Measurements from ENCODE around the gene ARHGAP32. TPM values are rescaled to one million over a fixed set of nuclear protein-coding genes. Genes with fewer than 3 reads are reported as not detected.
"Not testable (repeated sequence)": the region's sequence is repeated elsewhere in the genome, so short reads cannot be mapped to it uniquely, and the experiment has no call there.

The ARHGAP32 gene
- total RNA-seq, 6 donors from 2014 or later: 19.9 to 51.3 (median 29.5) TPM

GRCh38 chr11:129163714-129164164 lies 28.4 kb downstream of the ARHGAP32 start:
- 88 to 89% methylated on average over 3 of the region's 3 CpGs for WGBS, 2 donors
- TF ChIP-seq POLR2A (IDR thresholded peaks at IDR 0.05) (no peak), CTCF (IDR thresholded peaks at IDR 0.05) (no peak), POLR2AphosphoS5 (IDR thresholded peaks at IDR 0.05) (no peak), EP300 (IDR thresholded peaks at IDR 0.05) (no peak)
- no peaks in the 10 kb centered on the region for H3K36me3 ChIP-seq

GRCh38 chr11:129157080-129157479 lies 35.0 kb downstream of the ARHGAP32 start:
- not testable (repeated sequence) for H3K27me3 ChIP-seq; H3K9me3 ChIP-seq; H3K4me1 ChIP-seq; H3K27ac ChIP-seq; H3K4me3 ChIP-seq; DNase-seq; H3K36me3 ChIP-seq; ATAC-seq (ENCODE audit: low FRiP score in 2 of 2)
- WGBS, 2 donors: 90 to 93% methylated on average over 3 of the region's 3 CpGs

More at GRCh38 chr11:129163714-129164164, 28.4 kb downstream of the ARHGAP32 start:
- Histone ChIP-seq H3K4me1 (no peaks in the 10 kb centered on the region), H3K4me3 (no peak overlapping the region), H3K27ac (no peak overlapping the region), H3K9me3 (no peaks in the 10 kb centered on the region), H3K27me3 (no peaks in the 10 kb centered on the region)
- ATAC-seq (ENCODE audit: low FRiP score in 2 of 2): no peak
- no peak for DNase-seq

- no peak for TF ChIP-seq POLR2AphosphoS5 (IDR thresholded peaks at IDR 0.05)
- TF ChIP-seq POLR2A (IDR thresholded peaks at IDR 0.05): no peak
- no peak for TF ChIP-seq CTCF (IDR thresholded peaks at IDR 0.05)
- TF ChIP-seq EP300 (IDR thresholded peaks at IDR 0.05): no peak
- Histone ChIP-seq H3K4me3 (no peak overlapping the region), H3K4me1 (no peaks in the 10 kb centered on the region), H3K27ac (no peak overlapping the region), H3K36me3 (no peaks in the 10 kb centered on the region), H3K27me3 (no peaks in the 10 kb centered on the region), H3K9me3 (peaks cover 0 to 4% (median 3%) of the 10 kb centered on the region in 4 donors)
- ATAC-seq (ENCODE audit: low FRiP score in 2 of 2) (no peak), DNase-seq (no peak)
- 94 to 96% methylated on average over 8 to 9 of the region's 9 CpGs for WGBS, 2 donors
Observed at GRCh38 chr11:129155745-129156144, 36.4 kb downstream of the ARHGAP32 start.

GRCh38 chr11:129148487-129148886 lies 43.6 kb downstream of the ARHGAP32 start:
- Histone ChIP-seq H3K4me3 (no peak overlapping the region), H3K4me1 (no peaks in the 10 kb centered on the region), H3K9me3 (peaks cover 0 to 9% (median 5%) of the 10 kb centered on the region in 4 donors), H3K27ac (no peak overlapping the region), H3K36me3 (no peaks in the 10 kb centered on the region), H3K27me3 (no peaks in the 10 kb centered on the region)
- ATAC-seq (ENCODE audit: low FRiP score in 2 of 2): no peak
- TF ChIP-seq EP300 (IDR thresholded peaks at IDR 0.05) (no peak), POLR2A (IDR thresholded peaks at IDR 0.05) (no peak), CTCF (IDR thresholded peaks at IDR 0.05) (no peak)
- no peak for DNase-seq
- 89 to 90% methylated on average over 2 of the region's 2 CpGs for WGBS, 2 donors

GRCh38 chr11:129146191-129146590 lies 45.9 kb downstream of the ARHGAP32 start:
- Histone ChIP-seq H3K27me3 (no peaks in the 10 kb centered on the region), H3K4me3 (no peak overlapping the region), H3K27ac (no peak overlapping the region), H3K9me3 (peaks cover 0 to 7% (median 3%) of the 10 kb centered on the region in 4 donors), H3K36me3 (no peaks in the 10 kb centered on the region), H3K4me1 (no peaks in the 10 kb centered on the region)
- no peak for TF ChIP-seq CTCF (IDR thresholded peaks at IDR 0.05)
- TF ChIP-seq POLR2AphosphoS5 (IDR thresholded peaks at IDR 0.05): no peak
- TF ChIP-seq POLR2A (IDR thresholded peaks at IDR 0.05): no peak
- TF ChIP-seq EP300 (IDR thresholded peaks at IDR 0.05): no peak
- DNase-seq (no peak), ATAC-seq (ENCODE audit: low FRiP score in 2 of 2) (no peak)
- 82 to 83% methylated on average over 2 of the region's 2 CpGs for WGBS, 2 donors

All from upper lobe of left lung (tissue), 6 donors.